CD4-positive, alpha-beta memory T cell (primary cell): ENCODE results near the gene ZDHHC11. TPM values are rescaled to one million over a fixed set of nuclear protein-coding genes. Genes with fewer than 3 reads are reported as not detected.
"Not testable (repeated sequence)": the region's sequence is repeated elsewhere in the genome, so short reads cannot be mapped to it uniquely, and the experiment has no call there.

Experiments used
- CTCF ChIA-PET: fragments of 350-600 bp; sonication (Branson Sonifier 250); formaldehyde crosslinking; loops from one replicate; lab custom pipeline; 2021; ENCODE audit warnings: inconsistent platforms; ENCODE audit not compliant: partially characterized antibody; lab: Charles Lee
- POLR2A ChIA-PET: fragments of 350-600 bp; sonication (Branson Sonifier 250); formaldehyde crosslinking; loops from one replicate; lab custom pipeline; 2021; ENCODE audit not compliant: partially characterized antibody; lab: Charles Lee
- DNase-seq, 5 donors: peaks; one replicate each; pipeline versions ENCODE4 v3.0.0 to v3.0.0-alpha.2; 2020 to 2022; ENCODE audit warnings: mixed read lengths in 1 of 5
- H3K27ac ChIP-seq: one replicate; pipeline ENCODE4 v1.7.0; 2013; ENCODE audit warnings: low read depth, low read length
- H3K27me3 ChIP-seq: 2 replicates; pipeline ENCODE4 v1.7.0; 2013; ENCODE audit warnings: mild to moderate bottlenecking, low read length, moderate library complexity; ENCODE audit not compliant: insufficient read depth
- H3K36me3 ChIP-seq: 2 replicates; pipeline ENCODE4 v1.7.0; 2013; ENCODE audit warnings: mild to moderate bottlenecking, low read length, moderate library complexity; ENCODE audit not compliant: insufficient read depth
- H3K4me1 ChIP-seq: 2 replicates; pipeline ENCODE4 v1.7.0; 2013; ENCODE audit warnings: mild to moderate bottlenecking, low read length, moderate library complexity; ENCODE audit not compliant: insufficient read depth
- H3K4me3 ChIP-seq, 2 donors: one replicate each; pipeline ENCODE4 v1.7.0; 2013; ENCODE audit warnings: low read length in 2 of 2, mild to moderate bottlenecking in 1 of 2
- H3K9me3 ChIP-seq, 2 donors: one replicate each; pipeline ENCODE4 v1.7.0; 2013; ENCODE audit warnings: low read length in 2 of 2, control low read depth in 1 of 2; ENCODE audit not compliant: control insufficient read depth in 1 of 2
- H3K27ac Mint-ChIP-seq, 7 donors: one replicate each; pipeline ENCODE4 v1.8.0; 2020 to 2021; ENCODE audit warnings: mixed read lengths in 7 of 7, mild to moderate bottlenecking in 6 of 7, inconsistent platforms in 3 of 7, moderate library complexity in 3 of 7
- H3K27me3 Mint-ChIP-seq, 2 donors: one replicate each; pipeline ENCODE4 v1.8.0; 2020 to 2021; ENCODE audit warnings: mixed read lengths in 2 of 2
- H3K36me3 Mint-ChIP-seq, 2 donors: one replicate each; pipeline ENCODE4 v1.8.0; 2020 to 2021; ENCODE audit warnings: mixed read lengths in 2 of 2, inconsistent platforms in 1 of 2, mild to moderate bottlenecking in 1 of 2
- H3K4me1 Mint-ChIP-seq, 4 donors: one replicate each; pipeline ENCODE4 v1.8.0; 2020 to 2021; ENCODE audit warnings: mixed read lengths in 4 of 4, mild to moderate bottlenecking in 1 of 4
- H3K4me3 Mint-ChIP-seq, 8 donors: one replicate each; pipeline ENCODE4 v1.8.0; 2020 to 2021; ENCODE audit warnings: mixed read lengths in 8 of 8, mild to moderate bottlenecking in 7 of 8, moderate library complexity in 6 of 8, inconsistent platforms in 3 of 8
- H3K9me3 Mint-ChIP-seq, 8 donors: one replicate each; pipeline ENCODE4 v1.8.0; 2020 to 2021; ENCODE audit warnings: mixed read lengths in 8 of 8, mild to moderate bottlenecking in 5 of 8, inconsistent platforms in 3 of 8, moderate library complexity in 1 of 8
- intact Hi-C: fragments of 100-400 bp; cut with micrococcal nuclease; formaldehyde crosslinking; loops from one replicate; pipeline ENCODE4 v1.15.1; 2023
- polyA plus RNA-seq, 2 donors: library from polyadenylated mRNA; unstranded; fragments of 300-500 nt; fragmentation: Illumina TruSeq; gene quantifications; one replicate each; pipeline ENCODE4 v1.2.3, GENCODE V29; 2021
- total RNA-seq, 2 experiments: library from RNA; stranded (reverse); gene quantifications; one replicate each; pipeline ENCODE4 v1.2.3, GENCODE V29; 2021

ZDHHC11 gene
- total and polyA plus RNA-seq, 4 experiments from 2014 or later = 0.28 to 15.3 (median 15.1) TPM; not detected in 1

DNA sequence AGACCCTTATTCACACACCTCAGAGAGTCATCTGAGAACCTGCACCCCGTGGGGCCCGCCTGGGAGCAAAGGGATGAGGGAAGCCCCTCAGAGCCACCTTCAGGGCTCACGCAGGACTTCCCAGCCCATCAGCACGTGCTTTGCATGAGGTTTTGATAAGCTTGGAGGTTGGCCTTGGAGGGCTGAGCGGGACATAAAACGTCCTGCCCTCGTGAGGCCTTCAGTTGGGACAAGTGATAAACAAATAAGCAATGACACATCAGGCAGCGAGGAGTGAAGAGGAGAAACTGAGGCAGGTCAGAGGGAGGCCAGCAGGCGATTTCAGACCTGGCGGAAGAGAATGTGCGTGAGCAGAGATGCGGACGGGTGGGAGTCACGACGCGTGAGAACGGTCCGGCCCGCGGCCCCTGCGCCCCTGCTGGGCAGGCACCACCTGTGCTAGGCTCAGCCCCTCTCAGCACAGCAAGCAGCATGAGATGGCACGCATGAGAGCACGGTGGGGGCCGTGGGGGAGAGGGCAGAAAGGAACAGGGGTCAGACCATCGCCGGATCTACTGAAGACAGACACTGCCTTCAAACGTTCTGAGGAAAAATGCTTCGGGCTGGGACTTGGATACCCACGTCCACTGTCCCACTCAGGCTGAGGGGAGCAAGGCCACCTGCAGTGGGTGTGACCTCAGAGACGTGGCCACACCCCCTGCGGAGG, 78.8 kb downstream of the ZDHHC11 start:
- POLR2A ChIA-PET, CTCF ChIA-PET, H3K4me3 ChIP-seq, H3K27me3 ChIP-seq, H3K27ac Mint-ChIP-seq, H3K4me1 ChIP-seq, H3K9me3 Mint-ChIP-seq, H3K27me3 Mint-ChIP-seq, DNase-seq, intact Hi-C loops, H3K27ac ChIP-seq, H3K4me3 Mint-ChIP-seq, H3K36me3 ChIP-seq, H3K36me3 Mint-ChIP-seq, H3K9me3 ChIP-seq, H3K4me1 Mint-ChIP-seq: not testable (repeated sequence)

- H3K4me1 ChIP-seq, H3K27me3 ChIP-seq, intact Hi-C loops, H3K36me3 Mint-ChIP-seq, H3K9me3 ChIP-seq, DNase-seq, H3K27ac ChIP-seq, H3K4me1 Mint-ChIP-seq, CTCF ChIA-PET, H3K9me3 Mint-ChIP-seq, H3K4me3 ChIP-seq, H3K36me3 ChIP-seq, POLR2A ChIA-PET, H3K4me3 Mint-ChIP-seq, H3K27me3 Mint-ChIP-seq: not testable (repeated sequence)
- H3K27ac Mint-ChIP-seq = peak overlapping the region in 1 of 7 donors; percentile 81
Observed at GRCh38 chr5:771087-771781, 79.6 kb downstream of the ZDHHC11 start.

- DNase-seq, H3K4me3 ChIP-seq, H3K9me3 ChIP-seq, H3K27ac Mint-ChIP-seq, H3K4me1 Mint-ChIP-seq, H3K4me3 Mint-ChIP-seq, POLR2A ChIA-PET, H3K36me3 Mint-ChIP-seq, H3K27ac ChIP-seq, CTCF ChIA-PET, H3K27me3 Mint-ChIP-seq, H3K36me3 ChIP-seq, H3K4me1 ChIP-seq, H3K9me3 Mint-ChIP-seq, H3K27me3 ChIP-seq, intact Hi-C loops: not testable (repeated sequence)
Observed at GRCh38 chr5:770585-770984, 80.2 kb downstream of the ZDHHC11 start.

DNA sequence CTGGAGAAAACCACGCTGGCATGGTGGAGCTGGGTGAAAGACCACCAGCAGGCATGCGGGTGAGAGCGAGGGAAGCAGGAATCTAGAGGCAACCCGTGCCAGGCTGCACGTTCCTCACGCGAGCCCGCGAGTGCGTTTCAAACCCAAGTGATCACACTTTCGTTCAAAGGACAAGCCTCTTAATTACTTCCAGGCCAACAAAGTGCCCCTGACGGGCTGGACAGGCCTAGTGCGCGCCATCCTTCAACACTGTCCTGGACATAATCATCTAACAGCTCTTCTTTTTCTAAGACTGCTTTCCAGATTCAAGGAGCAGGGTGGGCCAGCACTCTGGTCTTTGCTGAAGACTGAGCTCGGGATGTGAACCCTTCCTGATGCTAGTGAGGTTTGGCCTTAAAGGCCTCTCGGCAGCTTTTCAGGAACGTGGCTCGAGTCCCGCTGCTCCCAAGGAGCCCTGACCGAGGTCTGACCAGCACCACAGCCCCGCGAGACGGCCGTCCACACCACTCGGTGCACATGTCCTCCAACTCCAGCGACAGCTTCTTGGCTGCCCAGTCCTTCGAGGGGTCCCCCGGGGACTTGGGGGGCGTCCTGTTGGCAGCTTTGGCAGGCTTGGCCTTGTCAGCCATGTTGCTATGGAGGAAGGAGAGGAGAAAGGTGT, 81.2 kb downstream of the ZDHHC11 start:
- POLR2A ChIA-PET, H3K27ac Mint-ChIP-seq, intact Hi-C loops, H3K9me3 ChIP-seq, H3K36me3 Mint-ChIP-seq, H3K9me3 Mint-ChIP-seq, H3K27me3 Mint-ChIP-seq, H3K27me3 ChIP-seq, H3K4me3 Mint-ChIP-seq, CTCF ChIA-PET, DNase-seq, H3K4me1 ChIP-seq, H3K36me3 ChIP-seq, H3K27ac ChIP-seq, H3K4me1 Mint-ChIP-seq, H3K4me3 ChIP-seq: not testable (repeated sequence)

DNA sequence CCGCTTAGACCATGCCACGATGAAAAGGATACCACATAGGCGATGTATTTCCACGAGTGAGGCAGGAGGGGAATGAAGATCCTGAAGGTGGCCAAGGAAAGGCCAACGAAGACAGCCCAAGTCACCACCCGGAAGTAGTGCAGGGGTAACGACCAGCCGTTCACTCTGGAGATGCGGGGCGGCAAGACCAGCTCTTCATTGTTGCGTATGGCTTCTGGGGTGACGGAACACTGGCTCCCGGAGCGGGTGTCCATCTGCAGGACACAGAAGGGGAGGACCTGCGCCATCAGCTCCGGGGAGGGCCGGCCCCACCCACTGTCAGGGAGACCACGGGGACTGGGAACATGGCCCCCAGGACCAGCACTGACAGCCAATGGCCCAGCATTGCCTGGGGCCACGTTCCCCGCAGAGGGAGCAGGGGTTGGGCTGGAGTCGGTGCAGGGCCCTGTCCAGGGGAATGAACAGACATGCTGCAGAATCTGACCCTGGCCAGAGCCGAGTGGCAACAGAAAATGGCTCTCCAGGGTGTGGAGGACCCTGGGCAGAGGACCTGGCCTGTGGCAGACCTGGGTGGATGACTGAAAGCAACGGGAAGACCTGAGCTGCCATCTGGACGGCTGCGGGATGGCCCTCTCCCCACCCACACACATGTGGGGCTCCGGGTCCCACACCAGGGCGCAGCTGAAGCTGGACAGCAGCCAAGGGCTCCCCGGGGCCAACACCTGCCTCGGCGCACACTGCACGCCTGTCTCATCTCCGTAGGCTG, 83.9 kb downstream of the ZDHHC11 start:
- Mint-ChIP-seq H3K4me3 (no peak overlapping the region), H3K9me3 (peaks cover 0 to 5% (median 0%) of the 10 kb centered on the region in 8 donors), H3K27me3 (no peaks in the 10 kb centered on the region), H3K36me3 (peaks cover 0 to 7% of the 10 kb centered on the region in 2 donors), H3K4me1 (peaks cover 0 to 7% (median under 1%) of the 10 kb centered on the region in 4 donors), H3K27ac (peak overlapping the region in 1 of 7 donors; percentile 16)
- Histone ChIP-seq H3K36me3 (no peaks in the 10 kb centered on the region), H3K4me3 (no peak overlapping the region), H3K27ac (no peak overlapping the region), H3K9me3 (no peaks in the 10 kb centered on the region), H3K4me1 (no peaks in the 10 kb centered on the region), H3K27me3 (no peaks in the 10 kb centered on the region)
- intact Hi-C loops = no loop called here
- no peak for DNase-seq
- ChIA-PET CTCF (interaction anchor here (1.0 kb wide), 1 partner anchor 9 kb away, joined by 3 read pairs; no protein-coding TSS in a partner anchor), POLR2A (no interaction called here)

DNA sequence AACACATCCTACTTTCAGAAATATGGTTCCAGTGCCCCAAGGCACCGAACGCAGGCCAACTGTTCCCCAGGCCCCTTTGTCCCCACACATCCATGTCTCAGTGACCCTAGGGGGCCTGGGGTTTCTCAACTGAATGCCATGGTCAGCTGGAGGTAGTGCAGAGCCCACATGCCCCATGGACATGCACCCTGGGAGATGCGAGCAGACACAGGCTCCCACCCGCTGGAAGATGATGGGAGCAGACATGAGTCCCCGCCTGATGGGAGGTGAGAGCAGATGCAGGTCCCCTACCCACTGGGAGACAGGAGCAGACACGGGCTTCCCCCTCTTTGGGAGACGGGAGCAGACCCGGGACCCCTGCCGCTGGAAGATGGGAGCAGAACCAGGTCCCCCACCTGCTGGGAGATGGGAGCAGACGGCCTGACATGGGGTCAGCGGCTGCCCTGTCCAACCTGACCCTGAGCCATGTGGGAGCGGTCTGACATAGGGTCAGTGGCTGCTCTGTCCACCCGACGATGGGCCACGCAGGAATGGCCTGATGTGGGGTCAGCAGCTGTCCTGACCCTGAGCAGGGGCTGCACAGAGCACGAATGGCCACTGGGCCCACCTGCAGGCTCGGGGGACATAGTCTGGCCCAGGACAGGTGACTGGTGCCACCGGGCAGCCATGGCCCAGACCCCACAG, 84.7 kb downstream of the ZDHHC11 start:
- Histone ChIP-seq H3K9me3 (no peaks in the 10 kb centered on the region), H3K4me1 (no peaks in the 10 kb centered on the region), H3K27me3 (no peaks in the 10 kb centered on the region), H3K4me3 (no peak overlapping the region), H3K27ac (no peak overlapping the region), H3K36me3 (no peaks in the 10 kb centered on the region)
- Mint-ChIP-seq H3K9me3 (peaks cover 0 to 5% (median 0%) of the 10 kb centered on the region in 8 donors), H3K36me3 (peaks cover 0 to 7% of the 10 kb centered on the region in 2 donors), H3K4me1 (peaks cover 0 to 5% (median under 1%) of the 10 kb centered on the region in 4 donors), H3K27ac (peak overlapping the region in 3 of 7 donors; percentile 14 to 68 (median 16)), H3K4me3 (no peak overlapping the region), H3K27me3 (no peaks in the 10 kb centered on the region)
- CTCF ChIA-PET = interaction anchor here (1.0 kb wide), 1 partner anchor 8 kb away, joined by 3 read pairs; no protein-coding TSS in a partner anchor
- POLR2A ChIA-PET = no interaction called here
- peak in 1 of 5 donors; percentile 33 for DNase-seq
- intact Hi-C loops = no loop called here
